Thymus (tissue), 11 donors: ENCODE data around the gene NUDT15. TPM values are rescaled to one million over a fixed set of nuclear protein-coding genes. Genes with fewer than 3 reads are reported as not detected.

Experiments
- DNase-seq, 9 donors: peaks; one replicate each; pipeline ENCODE4 v3.0.0-alpha.2; 2013; ENCODE audit warnings: low spot score in 9 of 9, low read depth in 6 of 9, missing footprints in 1 of 9
- H3K27ac ChIP-seq, 2 donors: one replicate each; pipeline ENCODE4 v1.5.1; 2013; ENCODE audit warnings: control low read depth in 1 of 2, low read depth in 1 of 2, low read length in 1 of 2, mild to moderate bottlenecking in 1 of 2, moderate library complexity in 1 of 2
- H3K27me3 ChIP-seq, 2 donors: one replicate each; pipeline ENCODE4 v1.5.1; 2013; ENCODE audit warnings: low read length in 1 of 2; ENCODE audit not compliant: control insufficient read depth in 2 of 2, insufficient read depth in 1 of 2
- H3K36me3 ChIP-seq, 2 donors: one replicate each; pipeline ENCODE4 v1.5.1; 2013; ENCODE audit warnings: low read length in 1 of 2, mild to moderate bottlenecking in 1 of 2, moderate library complexity in 1 of 2; ENCODE audit not compliant: control insufficient read depth in 2 of 2, insufficient read depth in 2 of 2
- H3K4me1 ChIP-seq, 2 donors: one replicate each; pipeline ENCODE4 v1.5.1; 2013; ENCODE audit warnings: low read length in 2 of 2; ENCODE audit not compliant: control insufficient read depth in 2 of 2, insufficient read depth in 2 of 2
- H3K4me3 ChIP-seq, 2 donors: one replicate each; pipeline ENCODE4 v1.5.1; 2013; ENCODE audit warnings: low read length in 2 of 2, control low read depth in 1 of 2, mild to moderate bottlenecking in 1 of 2
- H3K9me3 ChIP-seq, 2 donors: one replicate each; pipeline ENCODE4 v1.5.1; 2013; ENCODE audit warnings: low read length in 1 of 2, mild to moderate bottlenecking in 1 of 2; ENCODE audit not compliant: control insufficient read depth in 2 of 2, insufficient read depth in 1 of 2
- WGBS: extraction: QIAGEN DNeasy Blood & Tissue Kit; methylation state at CpG from one replicate; pipeline ENCODE4 v1.1.7; 2013; 5-methylcytosine and 5-hydroxymethylcytosine counted together
- polyA plus RNA-seq: library from polyadenylated mRNA; stranded (reverse); fragments of 200-250 nt; gene quantifications from one replicate; pipeline ENCODE4 v1.2.3, GENCODE V29; 2013
- total RNA-seq: library from RNA; stranded (reverse); fragments of 120-200 nt; gene quantifications from one replicate; pipeline ENCODE4 v1.2.4, GENCODE V29; 2013
- donor health status: healthy.

The NUDT15 gene
- total and polyA plus RNA-seq, 2 donors: 11.9 to 12.8 TPM

GRCh38 chr13:48072304-48072703, 34.8 kb downstream of the NUDT15 start:
- H3K4me1 ChIP-seq: no peaks in the 10 kb centered on the region
- no peak for DNase-seq
- H3K36me3 ChIP-seq: peaks cover 48 to 71% of the 10 kb centered on the region in 2 donors
- H3K9me3 ChIP-seq: peaks cover 13 to 25% of the 10 kb centered on the region in 2 donors
- H3K27me3 ChIP-seq: no peaks in the 10 kb centered on the region
- WGBS: 99% methylated on average over 3 of the region's 3 CpGs
- no peak overlapping the region for H3K27ac ChIP-seq
- H3K4me3 ChIP-seq: no peak overlapping the region

- H3K36me3 ChIP-seq: peaks cover 50 to 70% of the 10 kb centered on the region in 2 donors
- no peaks in the 10 kb centered on the region for H3K4me1 ChIP-seq
- peaks cover 13 to 25% of the 10 kb centered on the region in 2 donors for H3K9me3 ChIP-seq
- WGBS: 100% methylated on average over 2 of the region's 2 CpGs
- H3K27me3 ChIP-seq: no peaks in the 10 kb centered on the region
- H3K4me3 ChIP-seq: no peak overlapping the region
- no peak overlapping the region for H3K27ac ChIP-seq
- no peak for DNase-seq
Measured at GRCh38 chr13:48072787-48073186, 35.3 kb downstream of the NUDT15 start.

DNA sequence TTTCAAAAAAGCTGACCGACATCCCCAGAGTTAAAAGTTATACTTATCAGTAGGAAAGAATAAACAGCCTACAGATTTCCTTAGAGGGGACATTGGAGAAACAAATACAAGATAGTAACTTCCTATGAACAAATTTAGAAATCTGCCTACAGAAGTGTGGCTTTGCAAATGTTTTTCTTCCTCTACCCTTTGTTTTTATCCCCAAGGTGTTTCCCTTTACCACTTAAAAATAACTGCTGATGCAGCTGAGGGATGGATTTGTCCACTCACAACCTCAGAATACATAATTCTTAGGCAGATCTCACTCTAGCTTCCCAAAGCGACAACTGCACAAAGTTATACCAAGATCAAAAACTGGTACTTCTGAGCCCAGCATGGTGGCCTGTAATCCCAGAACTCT, 36.5 kb downstream of the NUDT15 start:
- WGBS: over 99% methylated on average over 2 of the region's 2 CpGs
- H3K36me3 ChIP-seq: peaks cover 56 to 76% of the 10 kb centered on the region in 2 donors
- DNase-seq: no peak

GRCh38 chr13:48078251-48078656, 40.7 kb downstream of the NUDT15 start:
- Histone ChIP-seq H3K4me1 (no peaks in the 10 kb centered on the region), H3K4me3 (no peak overlapping the region), H3K9me3 (peaks cover 2 to 8% of the 10 kb centered on the region in 2 donors), H3K36me3 (peaks cover 50 to 77% of the 10 kb centered on the region in 2 donors), H3K27ac (no peak overlapping the region), H3K27me3 (no peaks in the 10 kb centered on the region)
- peak in 4 of 9 donors; percentile 12 to 55 (median 18) for DNase-seq
- 45% methylated on average over 2 of the region's 2 CpGs for WGBS

More for the DNA sequence above, 36.5 kb downstream of the NUDT15 start:
- Histone ChIP-seq H3K4me3 (no peak overlapping the region), H3K27me3 (no peaks in the 10 kb centered on the region), H3K4me1 (no peaks in the 10 kb centered on the region), H3K9me3 (peaks cover 13 to 28% of the 10 kb centered on the region in 2 donors), H3K27ac (no peak overlapping the region)

DNA sequence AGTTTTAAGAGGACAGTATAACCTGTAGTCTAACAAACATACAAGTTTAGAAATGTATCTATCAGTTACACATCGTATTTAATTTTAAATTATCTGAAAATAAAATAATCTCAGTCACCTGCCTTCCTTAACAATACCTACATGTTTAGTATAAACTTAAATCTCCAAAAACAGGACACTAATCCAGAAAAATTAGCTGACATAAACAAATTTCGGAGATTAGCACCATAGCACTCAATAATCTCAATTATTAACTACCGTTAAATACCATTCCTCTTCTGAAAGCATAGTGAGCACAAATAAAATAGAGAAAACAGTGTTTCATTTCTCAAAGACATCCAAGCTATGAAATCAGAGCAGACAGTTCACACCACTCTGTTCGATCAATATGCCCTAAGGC, 44.2 kb downstream of the NUDT15 start:
- Histone ChIP-seq H3K27ac (no peak overlapping the region), H3K9me3 (peaks cover 0 to 3% of the 10 kb centered on the region in 2 donors)
- 87% methylated on average over 4 of the region's 4 CpGs for WGBS

DNA sequence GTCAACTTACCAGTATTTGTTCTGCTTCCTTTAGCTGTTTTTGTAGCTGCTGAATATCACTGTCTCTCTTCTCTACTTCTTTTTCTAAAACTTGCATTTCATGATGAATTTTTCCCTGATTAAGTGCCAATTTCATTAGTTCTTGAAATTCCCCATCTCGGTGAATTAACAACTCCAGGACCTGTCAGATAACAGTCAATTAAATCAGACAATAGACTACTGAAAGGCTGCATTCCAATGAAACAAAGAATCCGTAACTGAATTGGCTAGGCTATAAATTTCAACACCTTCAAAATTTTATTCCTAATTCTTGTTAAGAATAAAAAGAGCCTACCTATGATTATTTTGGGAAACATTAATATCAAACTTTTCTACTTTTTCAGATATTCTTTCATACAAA, 48.7 kb downstream of the NUDT15 start:
- Histone ChIP-seq H3K36me3 (peaks cover 15 to 36% of the 10 kb centered on the region in 2 donors), H3K27ac (no peak overlapping the region), H3K4me3 (no peak overlapping the region), H3K27me3 (no peaks in the 10 kb centered on the region), H3K9me3 (no peaks in the 10 kb centered on the region), H3K4me1 (no peaks in the 10 kb centered on the region)
- DNase-seq: no peak
- WGBS: 94% methylated on average over 2 of the region's 2 CpGs

More for the DNA sequence above, 44.2 kb downstream of the NUDT15 start:
- no peaks in the 10 kb centered on the region for H3K27me3 ChIP-seq
- H3K36me3 ChIP-seq: peaks cover 39 to 68% of the 10 kb centered on the region in 2 donors
- DNase-seq: no peak
- H3K4me1 ChIP-seq: no peaks in the 10 kb centered on the region
- no peak overlapping the region for H3K4me3 ChIP-seq

DNA sequence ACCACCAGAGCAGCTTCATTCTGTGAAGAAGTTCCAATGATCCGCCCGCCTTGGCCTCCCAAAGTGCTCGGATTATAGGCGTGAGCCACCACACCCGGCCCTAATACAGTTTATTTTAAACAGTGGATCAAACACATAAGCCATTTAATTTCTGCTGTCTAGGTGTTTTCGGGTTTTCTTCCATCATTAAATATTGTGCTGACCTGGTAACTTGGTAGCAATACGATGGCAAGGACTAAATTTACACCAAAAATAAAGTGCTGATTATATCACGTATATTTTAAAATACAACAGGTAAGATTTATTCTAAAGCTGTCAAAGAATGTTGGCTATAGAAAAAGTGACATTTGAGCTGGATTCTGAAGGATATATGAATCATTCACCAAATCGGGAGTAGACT, 56.1 kb downstream of the NUDT15 start:
- no peaks in the 10 kb centered on the region for H3K27me3 ChIP-seq
- 91% methylated on average over 9 of the region's 9 CpGs for WGBS
- no peak for DNase-seq
- H3K9me3 ChIP-seq: peaks cover 0 to 5% of the 10 kb centered on the region in 2 donors
- H3K36me3 ChIP-seq: peaks cover 0 to 2% of the 10 kb centered on the region in 2 donors
- peaks cover 8 to 12% of the 10 kb centered on the region in 2 donors for H3K4me1 ChIP-seq
- H3K4me3 ChIP-seq: peak overlapping the region; percentile 96 to 100
- H3K27ac ChIP-seq: no peak overlapping the region

DNA sequence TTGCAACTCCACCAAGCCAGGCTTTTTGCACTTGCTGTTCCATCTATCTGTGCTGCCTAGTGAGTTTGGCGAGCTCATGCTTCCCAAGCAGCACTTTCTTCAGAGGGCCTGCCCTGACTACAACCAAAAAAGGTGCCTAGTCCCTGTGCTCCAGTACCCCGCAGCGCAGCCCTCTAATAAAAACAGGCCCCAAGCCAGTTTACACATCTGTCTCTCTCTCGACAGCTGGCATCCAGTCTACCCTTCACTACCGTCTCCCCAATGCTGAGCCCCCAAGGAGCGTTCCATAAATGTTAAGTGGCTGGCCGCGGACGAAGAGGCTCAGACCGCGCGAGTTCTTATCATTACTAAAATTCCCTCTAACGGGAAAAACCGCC, 56.9 kb downstream of the NUDT15 start:
- Histone ChIP-seq H3K36me3 (peaks cover 0 to 1% of the 10 kb centered on the region in 2 donors), H3K4me3 (peak overlapping the region; percentile 96 to 100), H3K9me3 (peaks cover 0 to 5% of the 10 kb centered on the region in 2 donors), H3K27ac (peak overlapping the region; percentile 79 to 83), H3K4me1 (peaks cover 8 to 12% of the 10 kb centered on the region in 2 donors), H3K27me3 (no peaks in the 10 kb centered on the region)
- WGBS: under 1% methylated on average over 14 of the region's 14 CpGs
- DNase-seq: peak in 3 of 9 donors; percentile 9 to 24 (median 18)

GRCh38 chr13:48094781-48095502, 57.4 kb downstream of the NUDT15 start, which contains the start of gene MED4:
Gene MED4 (minus strand): TSS chr13:48095104. CDS start chr13:48095078, 26 bp downstream.
- WGBS: 12% methylated on average over 54 of the region's 54 CpGs
- Histone ChIP-seq H3K4me3 (peak within 1 kb of the TSS; percentile 96 to 100), H3K27ac (peak within 1 kb of the TSS; percentile 79 to 83), H3K36me3 (no peaks in the 10 kb centered on the region), H3K4me1 (peaks cover 8 to 12% of the 10 kb centered on the region in 2 donors), H3K27me3 (no peaks in the 10 kb centered on the region), H3K9me3 (peaks cover 0 to 5% of the 10 kb centered on the region in 2 donors)
- peak; percentile 91 to 98 (median 94) for DNase-seq
